Upper lobe of left lung (tissue), 6 donors: ENCODE measurements around the gene NBL1. TPM values are rescaled to one million over a fixed set of nuclear protein-coding genes. Genes with fewer than 3 reads are reported as not detected.

Source experiments
- ATAC-seq, 2 donors: fragments of 200-7000 bp; cut with Tn5 transposase; one replicate each; pipeline ENCODE4 v1.9.1; 2022; ENCODE audit warnings: mild to moderate bottlenecking in 2 of 2, moderate library complexity in 2 of 2; ENCODE audit not compliant: low FRiP score in 2 of 2
- DNase-seq, 2 donors: peaks; one replicate each; pipeline ENCODE4 v3.0.0-alpha.2; 2019 to 2020
- H3K27ac ChIP-seq, 4 donors: fragments of 200-600 bp; sonication (generic); one replicate each; pipeline ENCODE4 v1.5.1; 2016 to 2019
- H3K27me3 ChIP-seq, 4 donors: fragments of 200-600 bp; sonication (generic); one replicate each; pipeline ENCODE4 v1.5.1; 2017 to 2019
- H3K36me3 ChIP-seq, 4 donors: fragments of 200-600 bp; sonication (generic); one replicate each; pipeline ENCODE4 v1.5.1; 2016 to 2019
- H3K4me1 ChIP-seq, 4 donors: fragments of 200-600 bp; sonication (generic); one replicate each; pipeline ENCODE4 v1.5.1; 2018 to 2019
- H3K4me3 ChIP-seq, 4 donors: fragments of 200-600 bp; sonication (generic); one replicate each; pipeline ENCODE4 v1.5.1; 2017 to 2019; ENCODE audit warnings: mild to moderate bottlenecking in 2 of 4, moderate library complexity in 1 of 4
- H3K9me3 ChIP-seq, 4 donors: fragments of 200-600 bp; sonication (generic); one replicate each; pipeline ENCODE4 v1.5.1; 2018 to 2019
- EP300 ChIP-seq, 4 donors: sonication (generic); formaldehyde crosslinking; IDR thresholded peaks; one replicate each; pipeline ENCODE4 v1.5.1; 2017; ENCODE audit warnings: antibody characterized with exemption in 4 of 4, control low read depth in 2 of 4
- POLR2A ChIP-seq, 4 donors: fragments of 450-650 bp; IDR thresholded peaks; one replicate each; pipeline ENCODE4 v1.5.1; 2016 to 2017; ENCODE audit warnings: antibody characterized with exemption in 4 of 4, mild to moderate bottlenecking in 2 of 4
- POLR2AphosphoS5 ChIP-seq, 2 donors: sonication (generic); formaldehyde crosslinking; IDR thresholded peaks; one replicate each; pipeline ENCODE4 v1.5.1; 2017; ENCODE audit warnings: antibody characterized with exemption in 2 of 2
- WGBS, 2 donors: methylation state at CpG; one replicate each; pipeline ENCODE4 v1.1.5; 2017 to 2018; 5-methylcytosine and 5-hydroxymethylcytosine counted together
- total RNA-seq, 6 donors: library from RNA; depleted of rRNA in 4 of 6; stranded (reverse); fragments of >200 nt in 4 of 6; gene quantifications; one replicate each; pipeline versions ENCODE4 v1.1.0 to v1.2.1, GENCODE V29; 2016 to 2021
- TF ChIP-seq, protein P1 (sequence below), 6 experiments: fragments of 450-650 bp in 4 of 6; fragments of 200-600 bp in 2 of 6; sonication (generic) in 2 of 6; IDR thresholded peaks; one replicate each; pipeline ENCODE4 v1.5.1; 2016 to 2019; ENCODE audit warnings: antibody characterized with exemption in 6 of 6
- donor health status: DM: no; HTN: no; CAD: no; lungs with moderate emphysema.
- donor health status: DM: no; HTN: yes; CAD: no; lungs with severe emphysema.

The NBL1 gene
- total RNA-seq, 6 donors from 2014 or later: 40.9 to 190 (median 105) TPM

- H3K9me3 ChIP-seq: no peaks in the 10 kb centered on the region
- ATAC-seq (peak in 1 of 2 donors; percentile 21), DNase-seq (peak in 1 of 2 donors; percentile 88)
- TF ChIP-seq POLR2A (IDR thresholded peaks at IDR 0.05): no peak
- TF ChIP-seq, protein P1, sequence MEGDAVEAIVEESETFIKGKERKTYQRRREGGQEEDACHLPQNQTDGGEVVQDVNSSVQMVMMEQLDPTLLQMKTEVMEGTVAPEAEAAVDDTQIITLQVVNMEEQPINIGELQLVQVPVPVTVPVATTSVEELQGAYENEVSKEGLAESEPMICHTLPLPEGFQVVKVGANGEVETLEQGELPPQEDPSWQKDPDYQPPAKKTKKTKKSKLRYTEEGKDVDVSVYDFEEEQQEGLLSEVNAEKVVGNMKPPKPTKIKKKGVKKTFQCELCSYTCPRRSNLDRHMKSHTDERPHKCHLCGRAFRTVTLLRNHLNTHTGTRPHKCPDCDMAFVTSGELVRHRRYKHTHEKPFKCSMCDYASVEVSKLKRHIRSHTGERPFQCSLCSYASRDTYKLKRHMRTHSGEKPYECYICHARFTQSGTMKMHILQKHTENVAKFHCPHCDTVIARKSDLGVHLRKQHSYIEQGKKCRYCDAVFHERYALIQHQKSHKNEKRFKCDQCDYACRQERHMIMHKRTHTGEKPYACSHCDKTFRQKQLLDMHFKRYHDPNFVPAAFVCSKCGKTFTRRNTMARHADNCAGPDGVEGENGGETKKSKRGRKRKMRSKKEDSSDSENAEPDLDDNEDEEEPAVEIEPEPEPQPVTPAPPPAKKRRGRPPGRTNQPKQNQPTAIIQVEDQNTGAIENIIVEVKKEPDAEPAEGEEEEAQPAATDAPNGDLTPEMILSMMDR (IDR thresholded peaks at IDR 0.05): no peak
- TF ChIP-seq POLR2AphosphoS5 (IDR thresholded peaks at IDR 0.05): no peak
- no peak for TF ChIP-seq EP300 (IDR thresholded peaks at IDR 0.05)
- peaks cover 0 to 18% (median 6%) of the 10 kb centered on the region in 4 donors for H3K27me3 ChIP-seq
- peak overlapping the region; percentile 40 to 76 (median 64) for H3K4me3 ChIP-seq
- peak overlapping the region; percentile 82 to 90 (median 88) for H3K27ac ChIP-seq
- peaks cover 13 to 34% (median 20%) of the 10 kb centered on the region in 4 donors for H3K4me1 ChIP-seq
- H3K36me3 ChIP-seq: no peaks in the 10 kb centered on the region
- WGBS, 2 donors: 2 to 15% methylated on average over 31 to 34 of the region's 71 CpGs
Measured at GRCh38 chr1:19644681-19645410, 735 bp downstream of the NBL1 start.

- WGBS, 2 donors: 33 to 42% methylated on average over 10 to 30 of the region's 30 CpGs
- ATAC-seq (peak in 1 of 2 donors; percentile 11), DNase-seq (peak in 1 of 2 donors; percentile 60)
- Histone ChIP-seq H3K4me1 (peaks cover 15 to 39% (median 17%) of the 10 kb centered on the region in 4 donors), H3K27me3 (peaks cover 0 to 18% (median 6%) of the 10 kb centered on the region in 4 donors), H3K27ac (peak overlapping the region; percentile 82 to 90 (median 88)), H3K36me3 (no peaks in the 10 kb centered on the region), H3K4me3 (peak overlapping the region; percentile 40 to 76 (median 64)), H3K9me3 (no peaks in the 10 kb centered on the region)
- no peak for TF ChIP-seq EP300 (IDR thresholded peaks at IDR 0.05)
- TF ChIP-seq, protein P1 (IDR thresholded peaks at IDR 0.05): no peak
- TF ChIP-seq POLR2A (IDR thresholded peaks at IDR 0.05): no peak
- TF ChIP-seq POLR2AphosphoS5 (IDR thresholded peaks at IDR 0.05): no peak
Measured at GRCh38 chr1:19645411-19646251, 1.5 kb downstream of the NBL1 start.

- DNase-seq: peak in 1 of 2 donors; percentile 55
- H3K9me3 ChIP-seq: no peaks in the 10 kb centered on the region
- WGBS, 2 donors: 61 to 76% methylated on average over 6 to 9 of the region's 9 CpGs
- peak overlapping the region; percentile 82 to 90 (median 88) for H3K27ac ChIP-seq
- no peaks in the 10 kb centered on the region for H3K36me3 ChIP-seq
- ATAC-seq: no peak
- H3K4me1 ChIP-seq: peaks cover 16 to 42% (median 22%) of the 10 kb centered on the region in 4 donors
- H3K27me3 ChIP-seq: peaks cover 0 to 18% (median 6%) of the 10 kb centered on the region in 4 donors
- TF ChIP-seq POLR2AphosphoS5 (IDR thresholded peaks at IDR 0.05): no peak
- no peak for TF ChIP-seq EP300 (IDR thresholded peaks at IDR 0.05)
- TF ChIP-seq, protein P1 (IDR thresholded peaks at IDR 0.05): no peak
- no peak for TF ChIP-seq POLR2A (IDR thresholded peaks at IDR 0.05)
- peak overlapping the region in 3 of 4 donors; percentile 59 to 76 (median 68) for H3K4me3 ChIP-seq
Measured at GRCh38 chr1:19646377-19647319, 2.5 kb downstream of the NBL1 start.

GRCh38 chr1:19647643-19648042, 3.5 kb downstream of the NBL1 start:
- ATAC-seq (no peak), DNase-seq (peak in 1 of 2 donors; percentile 15)
- H3K27ac ChIP-seq: peak overlapping the region in 3 of 4 donors; percentile 66 to 89 (median 67)
- no peaks in the 10 kb centered on the region for H3K9me3 ChIP-seq
- WGBS, 2 donors: 49 to 61% methylated on average over 9 to 16 of the region's 16 CpGs
- TF ChIP-seq EP300 (IDR thresholded peaks at IDR 0.05): no peak
- TF ChIP-seq POLR2AphosphoS5 (IDR thresholded peaks at IDR 0.05): no peak
- no peak for TF ChIP-seq POLR2A (IDR thresholded peaks at IDR 0.05)
- TF ChIP-seq, protein P1 (IDR thresholded peaks at IDR 0.05): no peak
- no peaks in the 10 kb centered on the region for H3K36me3 ChIP-seq
- peak overlapping the region in 3 of 4 donors; percentile 10 to 76 (median 68) for H3K4me3 ChIP-seq
- H3K27me3 ChIP-seq: peaks cover 0 to 17% (median 6%) of the 10 kb centered on the region in 4 donors
- peaks cover 16 to 42% (median 25%) of the 10 kb centered on the region in 4 donors for H3K4me1 ChIP-seq
